Stimulated activated naive CD8-positive, alpha-beta T cell treated with anti-CD3 and anti-CD28 coated beads, Interleukin-15, Interleukin-2, amounts not matched to agents 100 ng/mL and 50 ng/mL, for 24 hours (primary cell): Measurements from ENCODE around the gene HMCN2.

ENCODE experiments used
- H3K27ac Mint-ChIP-seq: one replicate; pipeline ENCODE4 v1.8.0; 2021; ENCODE audit warnings: mild to moderate bottlenecking, mixed read lengths
- H3K27me3 Mint-ChIP-seq: one replicate; pipeline ENCODE4 v1.8.0; 2021; ENCODE audit warnings: mixed read lengths
- H3K36me3 Mint-ChIP-seq: one replicate; pipeline ENCODE4 v1.8.0; 2021; ENCODE audit warnings: low read depth, mixed read lengths
- H3K4me1 Mint-ChIP-seq: one replicate; pipeline ENCODE4 v1.8.0; 2021; ENCODE audit warnings: low read depth, mixed read lengths
- H3K4me3 Mint-ChIP-seq: one replicate; pipeline ENCODE4 v1.8.0; 2021; ENCODE audit warnings: mild to moderate bottlenecking, mixed read lengths
- H3K9me3 Mint-ChIP-seq: one replicate; pipeline ENCODE4 v1.8.0; 2021; ENCODE audit warnings: mixed read lengths

HMCN2 gene, protein sequence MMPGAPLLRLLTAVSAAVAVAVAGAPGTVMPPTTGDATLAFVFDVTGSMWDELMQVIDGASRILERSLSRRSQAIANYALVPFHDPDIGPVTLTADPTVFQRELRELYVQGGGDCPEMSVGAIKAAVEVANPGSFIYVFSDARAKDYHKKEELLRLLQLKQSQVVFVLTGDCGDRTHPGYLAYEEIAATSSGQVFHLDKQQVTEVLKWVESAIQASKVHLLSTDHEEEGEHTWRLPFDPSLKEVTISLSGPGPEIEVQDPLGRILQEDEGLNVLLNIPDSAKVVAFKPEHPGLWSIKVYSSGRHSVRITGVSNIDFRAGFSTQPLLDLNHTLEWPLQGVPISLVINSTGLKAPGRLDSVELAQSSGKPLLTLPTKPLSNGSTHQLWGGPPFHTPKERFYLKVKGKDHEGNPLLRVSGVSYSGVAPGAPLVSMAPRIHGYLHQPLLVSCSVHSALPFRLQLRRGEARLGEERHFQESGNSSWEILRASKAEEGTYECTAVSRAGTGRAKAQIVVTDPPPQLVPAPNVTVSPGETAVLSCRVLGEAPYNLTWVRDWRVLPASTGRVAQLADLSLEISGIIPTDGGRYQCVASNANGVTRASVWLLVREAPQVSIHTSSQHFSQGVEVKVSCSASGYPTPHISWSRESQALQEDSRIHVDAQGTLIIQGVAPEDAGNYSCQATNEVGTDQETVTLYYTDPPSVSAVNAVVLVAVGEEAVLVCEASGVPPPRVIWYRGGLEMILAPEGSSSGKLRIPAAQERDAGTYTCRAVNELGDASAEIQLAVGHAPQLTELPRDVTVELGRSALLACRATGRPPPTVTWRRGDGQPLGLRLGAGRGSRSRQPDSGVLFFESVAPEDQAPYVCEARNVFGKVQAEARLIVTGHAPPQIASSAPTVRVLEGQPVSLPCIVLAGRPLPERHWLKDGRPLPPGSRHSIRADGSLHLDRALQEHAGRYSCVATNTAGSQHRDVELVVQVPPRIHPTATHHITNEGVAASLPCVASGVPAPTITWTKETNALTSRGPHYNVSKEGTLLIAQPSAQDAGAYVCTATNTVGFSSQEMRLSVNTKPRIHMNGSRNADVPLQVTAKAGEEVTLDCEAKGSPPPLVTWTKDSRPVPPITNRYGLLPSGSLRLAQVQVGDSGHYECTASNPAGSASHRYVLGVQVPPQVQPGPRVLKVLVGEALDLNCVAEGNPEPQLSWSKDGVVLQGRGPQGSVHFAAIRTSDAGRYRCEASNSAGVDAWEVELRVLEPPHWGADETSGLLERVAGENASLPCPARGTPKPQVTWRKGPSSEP (N-terminal part only)

DNA sequence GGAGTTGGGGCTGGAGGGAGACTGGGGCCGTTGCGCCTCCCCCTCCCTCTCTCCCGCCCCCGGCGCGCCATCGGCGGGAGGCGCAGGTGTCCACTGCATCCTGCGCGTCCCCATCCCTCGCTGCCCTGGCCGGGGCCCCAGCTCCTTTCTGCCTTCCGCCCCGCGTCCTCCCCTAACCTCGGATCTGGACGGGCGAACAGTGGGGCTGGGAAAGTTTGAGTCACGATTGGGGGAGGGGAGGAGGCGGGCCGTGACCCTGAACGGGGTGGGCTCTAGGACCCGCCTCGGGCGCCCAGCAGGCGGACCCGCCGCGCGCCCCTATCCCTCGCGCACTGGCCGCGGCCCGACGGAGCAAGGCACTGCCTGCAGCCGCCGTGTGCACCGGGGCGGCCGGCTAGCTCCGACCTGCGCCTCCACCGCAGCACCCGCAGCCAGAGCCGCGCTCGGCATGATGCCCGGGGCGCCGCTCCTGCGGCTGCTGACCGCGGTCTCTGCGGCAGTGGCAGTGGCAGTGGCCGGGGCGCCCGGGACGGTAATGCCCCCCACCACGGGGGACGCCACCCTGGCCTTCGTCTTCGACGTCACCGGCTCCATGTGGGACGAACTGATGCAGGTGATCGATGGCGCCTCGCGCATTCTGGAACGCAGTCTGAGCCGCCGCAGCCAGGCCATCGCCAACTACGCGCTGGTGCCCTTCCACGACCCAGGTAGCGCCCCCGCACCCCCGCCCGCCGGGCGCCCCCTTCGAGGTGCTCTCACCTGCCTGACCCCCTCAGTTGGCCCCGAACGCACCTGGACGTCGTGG, at the start of gene HMCN2:
TSS of gene HMCN2 (plus strand) at position 330 of the 805 bp plus-strand sequence. CDS start at position 449, 119 bp downstream.
- Mint-ChIP-seq H3K27me3 (peaks cover 64% of the 10 kb centered on the region), H3K36me3 (no peaks in the 10 kb centered on the region), H3K4me1 (peaks cover 3% of the 10 kb centered on the region), H3K27ac (no peak within 1 kb of the TSS), H3K4me3 (no peak within 1 kb of the TSS), H3K9me3 (no peaks in the 10 kb centered on the region)

DNA sequence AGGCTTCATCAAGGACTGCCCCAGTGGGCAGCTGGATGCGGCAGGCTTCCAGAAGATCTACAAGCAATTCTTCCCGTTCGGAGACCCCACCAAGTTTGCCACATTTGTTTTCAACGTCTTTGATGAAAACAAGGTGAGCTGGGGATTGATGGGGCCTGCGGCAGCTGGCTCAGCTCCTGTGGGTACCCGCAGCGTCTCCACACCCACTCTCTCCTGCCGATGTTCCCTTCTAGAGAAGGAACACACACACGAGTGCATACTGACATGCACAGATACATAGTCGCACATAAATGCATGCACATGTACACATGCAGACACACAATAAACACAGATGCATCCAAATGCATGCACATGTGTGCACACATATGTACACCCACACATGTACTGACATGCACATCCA, 47.7 kb upstream of the HMCN2 start:
- H3K4me1 Mint-ChIP-seq, result no peaks in the 10 kb centered on the region
- H3K9me3 Mint-ChIP-seq, result no peaks in the 10 kb centered on the region
- H3K27ac Mint-ChIP-seq, result no peak overlapping the region

DNA sequence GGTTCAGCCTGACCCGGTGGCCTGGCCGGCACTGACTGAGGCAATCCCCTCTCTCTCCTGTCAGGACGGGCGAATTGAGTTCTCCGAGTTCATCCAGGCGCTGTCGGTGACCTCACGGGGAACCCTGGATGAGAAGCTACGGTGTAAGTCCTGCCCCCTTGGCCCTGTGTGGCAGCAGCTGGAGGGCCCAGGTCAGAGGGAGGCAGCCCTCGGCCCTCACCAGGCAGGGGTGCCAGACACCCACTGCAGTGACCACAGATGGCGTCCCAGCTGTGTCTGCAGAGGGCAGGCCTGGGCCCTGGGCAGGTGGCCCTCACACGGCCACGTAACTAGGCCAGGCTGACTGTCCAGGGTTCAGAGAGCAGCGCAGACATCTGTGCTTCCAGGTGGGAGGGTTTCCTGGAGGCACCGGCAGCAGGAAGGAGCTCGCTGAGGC, 45.9 kb upstream of the HMCN2 start:
- no peak overlapping the region for H3K27ac Mint-ChIP-seq
- H3K4me3 Mint-ChIP-seq, result no peak overlapping the region
- no peaks in the 10 kb centered on the region for H3K36me3 Mint-ChIP-seq
- no peaks in the 10 kb centered on the region for H3K4me1 Mint-ChIP-seq
- no peaks in the 10 kb centered on the region for H3K27me3 Mint-ChIP-seq
- no peaks in the 10 kb centered on the region for H3K9me3 Mint-ChIP-seq

More for the DNA sequence above, 47.7 kb upstream of the HMCN2 start:
- Mint-ChIP-seq H3K27me3 (no peaks in the 10 kb centered on the region), H3K4me3 (no peak overlapping the region), H3K36me3 (no peaks in the 10 kb centered on the region)

DNA sequence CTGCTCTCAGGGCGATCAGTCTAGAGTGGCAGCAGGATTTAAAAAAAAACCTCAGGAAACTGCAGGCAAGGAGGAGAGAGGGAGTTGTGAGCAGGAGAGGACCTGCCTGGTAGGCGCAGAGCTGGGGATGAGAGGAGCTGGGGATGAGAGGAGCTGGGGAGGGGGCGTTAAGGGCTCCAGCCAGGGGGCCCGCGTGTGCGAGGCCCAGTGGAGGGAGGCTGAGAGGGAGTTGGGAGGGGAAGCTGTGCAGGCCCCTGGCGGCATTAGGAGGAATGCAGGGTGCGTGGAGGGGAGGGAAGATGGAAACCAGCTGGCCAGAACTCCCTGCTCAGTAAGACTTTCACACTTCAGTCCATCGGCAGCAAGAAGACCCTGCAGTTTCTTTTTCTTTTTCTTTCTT, 45.2 kb upstream of the HMCN2 start:
- H3K9me3 Mint-ChIP-seq, result no peaks in the 10 kb centered on the region

DNA sequence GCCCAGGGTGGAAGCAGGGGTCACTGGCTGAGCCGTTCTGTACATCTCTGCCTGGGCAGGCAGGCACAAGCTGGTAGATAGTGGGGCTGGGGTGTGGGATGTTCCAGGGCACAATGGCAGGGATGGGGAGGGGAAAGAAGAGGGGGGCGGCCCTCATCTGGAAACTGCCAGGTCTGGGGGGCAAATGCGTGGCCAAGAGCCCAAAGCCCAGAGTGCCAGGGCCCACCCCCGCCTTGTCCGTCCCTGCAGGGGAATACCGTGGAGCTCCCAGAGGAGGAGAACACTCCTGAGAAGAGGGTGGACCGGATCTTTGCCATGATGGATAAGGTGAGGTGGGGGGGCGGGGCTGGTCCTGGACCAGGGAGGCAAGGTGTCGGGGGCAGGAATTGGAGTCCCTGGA, 42.7 kb upstream of the HMCN2 start:
- Mint-ChIP-seq H3K27ac (no peak overlapping the region), H3K9me3 (peaks cover 4% of the 10 kb centered on the region), H3K4me1 (no peaks in the 10 kb centered on the region), H3K27me3 (no peaks in the 10 kb centered on the region), H3K4me3 (no peak overlapping the region), H3K36me3 (peaks cover 10% of the 10 kb centered on the region)

More for the DNA sequence above, 45.2 kb upstream of the HMCN2 start:
- Mint-ChIP-seq H3K4me1 (no peaks in the 10 kb centered on the region), H3K36me3 (no peaks in the 10 kb centered on the region), H3K4me3 (no peak overlapping the region), H3K27ac (no peak overlapping the region), H3K27me3 (no peaks in the 10 kb centered on the region)

DNA sequence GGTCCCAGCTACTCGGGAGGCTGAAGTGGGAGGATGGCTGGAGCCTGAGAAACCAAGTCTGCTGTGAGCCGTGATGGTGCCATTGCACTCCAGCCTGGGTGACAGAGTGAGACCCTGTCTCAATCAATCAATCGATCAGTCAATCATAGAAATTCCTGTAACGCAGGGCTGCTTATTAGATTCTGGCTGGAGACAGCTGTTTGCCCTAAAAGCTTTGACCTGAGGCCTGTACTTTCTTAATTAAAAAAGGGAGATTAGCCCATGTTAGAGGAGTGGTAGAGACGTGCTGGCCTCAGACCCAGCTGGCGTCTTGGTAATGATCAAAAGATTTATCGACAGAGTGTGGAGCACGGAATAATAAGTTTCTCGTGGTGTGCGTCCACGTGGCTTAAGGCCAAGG, 40.5 kb upstream of the HMCN2 start:
- H3K36me3 Mint-ChIP-seq, result peaks cover 20% of the 10 kb centered on the region
- no peak overlapping the region for H3K4me3 Mint-ChIP-seq
- H3K27me3 Mint-ChIP-seq, result no peaks in the 10 kb centered on the region
- H3K9me3 Mint-ChIP-seq, result peaks cover 4% of the 10 kb centered on the region
- no peaks in the 10 kb centered on the region for H3K4me1 Mint-ChIP-seq
- H3K27ac Mint-ChIP-seq, result no peak overlapping the region

DNA sequence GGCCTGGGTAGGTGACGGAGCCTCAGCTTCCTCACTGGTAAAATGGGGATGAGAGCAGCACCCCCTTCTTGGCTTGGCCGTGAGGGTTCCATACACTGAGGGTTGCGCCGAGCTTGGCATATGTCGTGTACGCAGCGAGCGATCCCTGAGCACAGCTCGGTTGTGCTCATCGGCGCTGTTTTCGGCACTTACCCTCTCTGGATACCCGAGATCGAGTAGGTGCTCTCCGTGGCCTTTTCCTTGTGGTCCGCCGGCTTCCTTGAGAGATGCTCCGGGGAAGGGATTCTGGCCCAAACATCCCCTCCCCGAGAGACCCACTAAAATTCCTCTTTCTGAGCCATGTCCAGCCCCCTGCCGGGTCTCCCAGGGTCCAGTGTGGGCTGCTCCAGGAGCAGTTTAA, 40.0 kb upstream of the HMCN2 start:
- Mint-ChIP-seq H3K9me3 (peaks cover 4% of the 10 kb centered on the region), H3K4me3 (no peak overlapping the region), H3K36me3 (peaks cover 20% of the 10 kb centered on the region), H3K27ac (no peak overlapping the region), H3K27me3 (no peaks in the 10 kb centered on the region), H3K4me1 (no peaks in the 10 kb centered on the region)

DNA sequence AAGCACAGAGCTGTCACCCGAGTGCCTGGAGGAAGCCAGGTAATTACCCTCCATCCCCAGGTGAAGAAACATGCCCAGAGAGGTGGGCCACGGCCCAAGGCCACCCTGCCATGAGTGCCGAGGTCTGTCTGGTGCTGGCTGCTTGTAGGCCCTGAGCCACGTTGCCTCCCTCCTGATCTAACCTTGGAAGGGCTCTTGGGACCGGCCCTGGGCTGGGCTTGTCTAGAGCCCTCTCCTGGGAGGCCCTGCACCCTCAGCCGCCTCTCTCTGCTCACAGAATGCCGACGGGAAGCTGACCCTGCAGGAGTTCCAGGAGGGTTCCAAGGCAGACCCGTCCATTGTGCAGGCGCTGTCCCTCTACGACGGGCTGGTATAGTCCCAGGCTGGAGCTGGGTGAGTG, 39.4 kb upstream of the HMCN2 start:
- Mint-ChIP-seq H3K27ac (no peak overlapping the region), H3K27me3 (no peaks in the 10 kb centered on the region), H3K36me3 (peaks cover 20% of the 10 kb centered on the region), H3K4me1 (no peaks in the 10 kb centered on the region), H3K9me3 (peaks cover 4% of the 10 kb centered on the region), H3K4me3 (no peak overlapping the region)

DNA sequence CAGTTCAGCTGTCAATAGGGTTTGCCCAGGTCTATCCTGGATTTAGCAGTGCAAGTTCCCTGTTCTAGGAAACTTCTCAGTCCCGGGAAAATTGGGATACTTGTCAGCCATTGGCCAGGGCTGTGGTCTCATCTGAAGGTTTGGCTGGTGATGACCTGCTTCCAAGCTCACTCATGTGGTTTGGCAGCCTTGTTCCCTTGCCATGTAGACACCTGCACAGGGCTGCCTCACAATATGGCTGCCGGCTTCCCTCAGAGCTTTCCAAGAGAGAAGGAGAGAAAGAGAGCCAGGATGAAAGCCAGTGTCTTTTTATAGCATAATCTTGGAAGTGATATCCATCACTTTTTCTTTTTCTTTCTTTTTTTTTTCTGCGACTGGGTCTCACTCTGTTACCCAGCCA, 37.7 kb upstream of the HMCN2 start:
- Mint-ChIP-seq H3K36me3 (peaks cover 20% of the 10 kb centered on the region), H3K9me3 (peaks cover 4% of the 10 kb centered on the region), H3K4me1 (no peaks in the 10 kb centered on the region), H3K4me3 (no peak overlapping the region), H3K27ac (no peak overlapping the region), H3K27me3 (no peaks in the 10 kb centered on the region)

DNA sequence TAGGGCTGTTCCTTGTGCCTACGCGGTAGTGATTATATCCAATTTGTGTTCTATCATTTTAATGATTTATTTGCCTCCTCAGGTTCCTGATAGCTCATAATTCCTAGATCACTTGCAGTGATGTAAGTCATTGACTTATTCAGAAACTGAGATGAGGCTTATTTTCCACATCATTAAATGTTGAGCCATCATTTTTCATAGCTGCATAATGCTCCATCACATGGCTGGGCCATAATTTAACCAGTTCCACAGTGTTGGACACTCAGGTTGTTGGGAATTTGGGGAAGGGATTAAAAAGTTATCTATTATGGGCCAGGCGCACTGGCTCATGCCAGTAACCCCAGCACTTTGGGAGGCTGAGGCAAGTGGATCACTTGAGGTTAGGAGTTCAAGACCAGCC, 35.8 kb upstream of the HMCN2 start:
- Mint-ChIP-seq H3K4me3 (no peak overlapping the region), H3K27me3 (no peaks in the 10 kb centered on the region), H3K27ac (no peak overlapping the region), H3K9me3 (peaks cover 4% of the 10 kb centered on the region), H3K36me3 (peaks cover 20% of the 10 kb centered on the region), H3K4me1 (no peaks in the 10 kb centered on the region)

DNA sequence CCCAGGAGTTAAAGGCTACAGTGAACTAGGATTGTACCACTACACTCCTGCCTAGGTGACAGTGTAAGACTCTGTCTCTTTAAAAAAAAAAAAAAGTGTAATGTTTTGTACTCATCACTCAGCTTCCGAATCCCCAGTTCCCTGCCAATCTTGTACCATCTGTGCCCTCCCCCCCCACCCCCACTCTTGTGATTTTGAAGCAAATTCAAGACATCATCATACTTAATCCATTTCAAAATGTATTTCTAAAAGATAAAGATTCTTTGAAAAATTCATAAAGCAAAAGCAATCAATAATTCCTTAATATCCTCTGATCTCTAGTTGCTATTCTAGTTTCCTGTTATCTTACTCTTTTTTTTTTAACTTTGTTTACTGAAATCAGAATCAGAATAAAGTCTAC, 34.9 kb upstream of the HMCN2 start:
- Mint-ChIP-seq H3K27ac (no peak overlapping the region), H3K36me3 (peaks cover 20% of the 10 kb centered on the region), H3K4me1 (no peaks in the 10 kb centered on the region), H3K9me3 (peaks cover 4% of the 10 kb centered on the region), H3K27me3 (no peaks in the 10 kb centered on the region), H3K4me3 (no peak overlapping the region)

DNA sequence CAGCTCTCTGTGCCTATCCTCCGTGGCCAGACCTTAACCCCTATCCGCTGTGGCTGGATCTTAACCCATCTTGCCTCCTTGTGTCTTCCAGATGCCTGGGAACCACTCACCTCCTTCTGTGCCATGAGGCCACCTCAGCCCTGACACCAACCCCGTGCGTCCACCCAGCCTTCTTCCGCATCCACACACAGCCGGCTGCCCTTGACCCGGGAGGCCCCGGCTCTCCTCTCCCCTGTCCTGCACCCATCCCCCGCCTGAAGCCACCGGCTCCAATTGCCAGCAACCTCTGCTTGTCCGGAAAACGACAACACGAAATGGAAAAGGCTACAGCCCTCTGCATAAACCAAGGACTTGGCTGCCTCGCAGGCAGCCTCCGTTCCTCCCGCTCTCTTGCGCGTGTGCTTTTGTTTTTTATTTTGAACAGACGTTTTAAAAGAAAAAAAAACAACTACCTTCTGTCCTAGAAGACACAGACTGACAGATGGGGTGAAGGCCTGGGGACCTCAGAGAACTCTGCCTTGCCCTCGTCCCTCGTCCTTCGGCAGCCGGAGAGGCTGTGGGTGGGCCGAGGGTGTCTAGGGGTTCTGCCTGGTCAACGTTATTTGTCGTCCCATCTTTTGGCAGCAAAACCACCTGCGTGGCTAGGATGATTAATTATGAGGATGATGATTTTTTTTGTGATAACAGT, 32.5 kb upstream of the HMCN2 start:
- no peaks in the 10 kb centered on the region for H3K9me3 Mint-ChIP-seq
- no peak overlapping the region for H3K27ac Mint-ChIP-seq
- no peak overlapping the region for H3K4me3 Mint-ChIP-seq
- H3K4me1 Mint-ChIP-seq, result peaks cover 5% of the 10 kb centered on the region
- no peaks in the 10 kb centered on the region for H3K27me3 Mint-ChIP-seq
- H3K36me3 Mint-ChIP-seq, result peaks cover 9% of the 10 kb centered on the region

DNA sequence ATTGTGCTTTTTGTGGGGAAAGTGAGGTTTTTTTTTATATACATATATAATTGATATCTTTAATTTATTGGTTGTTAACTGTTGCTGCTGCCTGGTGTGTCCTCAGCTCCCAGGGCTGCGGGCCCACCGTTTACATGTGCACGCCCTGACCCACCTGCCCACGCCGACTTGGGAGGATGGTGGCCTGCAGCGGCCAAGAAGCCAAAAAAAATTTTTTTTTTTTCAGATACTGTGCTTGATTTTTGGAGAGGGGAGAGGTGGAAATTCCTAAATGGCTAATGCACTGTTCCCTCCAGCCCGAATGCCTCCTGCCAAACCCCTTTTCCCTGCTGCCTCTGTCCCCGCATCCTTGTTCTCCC, 32.0 kb upstream of the HMCN2 start:
- Mint-ChIP-seq H3K9me3 (no peaks in the 10 kb centered on the region), H3K4me3 (no peak overlapping the region), H3K4me1 (peaks cover 10% of the 10 kb centered on the region)

More for the DNA sequence above, 32.0 kb upstream of the HMCN2 start:
- peaks cover 5% of the 10 kb centered on the region for H3K36me3 Mint-ChIP-seq
- no peaks in the 10 kb centered on the region for H3K27me3 Mint-ChIP-seq
- H3K27ac Mint-ChIP-seq, result no peak overlapping the region
